Calu3 (cell line): ENCODE data around the gene MRGPRE. TPM values are rescaled to one million over a fixed set of nuclear protein-coding genes. Genes with fewer than 3 reads are reported as not detected.

ENCODE experiments used
- BruUV-seq: library from RNA; stranded (reverse); fragments of 400-500 nt; replicated peaks from 2 replicates; lab custom pipeline; 2021; lab: Mats Ljungman, UMichigan
- CTCF ChIA-PET: fragments of 300-600 bp; sonication (Branson Sonifier 250); formaldehyde crosslinking; loops from one replicate; lab custom pipeline; 2022; ENCODE audit warnings: antibody characterized with exemption; lab: Charles Lee
- DNase-seq: peaks from one replicate; pipeline ENCODE4 v3.0.0; 2022
- H3K27ac Mint-ChIP-seq: one replicate; pipeline ENCODE4 v1.8.0; 2022; ENCODE audit warnings: mixed read lengths; ENCODE audit not compliant: unreplicated experiment
- H3K27me3 Mint-ChIP-seq: one replicate; pipeline ENCODE4 v1.8.0; 2022; ENCODE audit warnings: mixed read lengths; ENCODE audit not compliant: unreplicated experiment
- H3K36me3 Mint-ChIP-seq: one replicate; pipeline ENCODE4 v1.8.0; 2022; ENCODE audit warnings: mild to moderate bottlenecking, moderate library complexity, mixed read lengths; ENCODE audit not compliant: insufficient read depth, unreplicated experiment
- H3K4me1 Mint-ChIP-seq: one replicate; pipeline ENCODE4 v1.8.0; 2022; ENCODE audit warnings: mild to moderate bottlenecking, low read depth, mixed read lengths; ENCODE audit not compliant: unreplicated experiment
- H3K4me3 Mint-ChIP-seq: one replicate; pipeline ENCODE4 v1.8.0; 2022; ENCODE audit warnings: mild to moderate bottlenecking, low read depth, moderate library complexity, mixed read lengths; ENCODE audit not compliant: unreplicated experiment
- H3K9me3 Mint-ChIP-seq: one replicate; pipeline ENCODE4 v1.8.0; 2022; ENCODE audit warnings: low read depth, mixed read lengths; ENCODE audit not compliant: unreplicated experiment
- CTCF ChIP-seq: fragments of 200-600 bp; IDR thresholded peaks from one replicate; pipeline ENCODE4 v1.8.0; 2022; ENCODE audit warnings: antibody characterized with exemption; ENCODE audit not compliant: unreplicated experiment
- intact Hi-C: fragments of 100-400 bp; cut with micrococcal nuclease; formaldehyde crosslinking; loops from one replicate; pipeline ENCODE4 v1.10.0; 2022; ENCODE audit not compliant: unreplicated experiment
- total RNA-seq: library from RNA; stranded (reverse); gene quantifications from 2 replicates; pipeline ENCODE4 v1.2.3, GENCODE V29; 2022

The MRGPRE gene
- total RNA-seq, 1 experiment from 2014 or later, result not detected

- no peak for DNase-seq
- Mint-ChIP-seq H3K4me3 (no peak overlapping the region), H3K9me3 (no peaks in the 10 kb centered on the region), H3K4me1 (no peaks in the 10 kb centered on the region), H3K36me3 (no peaks in the 10 kb centered on the region), H3K27ac (no peak overlapping the region), H3K27me3 (peaks cover 88% of the 10 kb centered on the region)
- CTCF ChIA-PET, result no interaction called here
- TF ChIP-seq CTCF, result no peak
- intact Hi-C loops, result no loop called here
- BruUV-seq, result no TSS peak
Measured at GRCh38 chr11:3225826-3226750, 6.1 kb downstream of the MRGPRE start.

- no peak for DNase-seq
- CTCF ChIA-PET, result no interaction called here
- Mint-ChIP-seq H3K27ac (no peak overlapping the region), H3K27me3 (peaks cover 88% of the 10 kb centered on the region), H3K36me3 (no peaks in the 10 kb centered on the region), H3K4me1 (no peaks in the 10 kb centered on the region), H3K4me3 (no peak overlapping the region), H3K9me3 (no peaks in the 10 kb centered on the region)
- TF ChIP-seq CTCF, result no peak
- intact Hi-C loops, result no loop called here
- BruUV-seq, result no TSS peak
Measured at GRCh38 chr11:3225159-3225758, 7.0 kb downstream of the MRGPRE start.

- no TSS peak for BruUV-seq
- DNase-seq, result no peak
- Mint-ChIP-seq H3K27ac (no peak overlapping the region), H3K36me3 (no peaks in the 10 kb centered on the region), H3K4me1 (no peaks in the 10 kb centered on the region), H3K27me3 (peaks cover 93% of the 10 kb centered on the region), H3K4me3 (no peak overlapping the region), H3K9me3 (no peaks in the 10 kb centered on the region)
- intact Hi-C loops, result no loop called here
- TF ChIP-seq CTCF, result no peak
- CTCF ChIA-PET, result no interaction called here
Measured at GRCh38 chr11:3224401-3225057, 7.7 kb downstream of the MRGPRE start.

GRCh38 chr11:3223932-3224381 is 8.3 kb downstream of the MRGPRE start:
- no peaks in the 10 kb centered on the region for H3K36me3 Mint-ChIP-seq
- CTCF ChIA-PET, result no interaction called here
- H3K27me3 Mint-ChIP-seq, result peaks cover 99% of the 10 kb centered on the region
- no peaks in the 10 kb centered on the region for H3K4me1 Mint-ChIP-seq
- no peak for TF ChIP-seq CTCF
- DNase-seq, result no peak
- BruUV-seq, result no TSS peak
- intact Hi-C loops, result no loop called here
- no peak overlapping the region for H3K4me3 Mint-ChIP-seq
- H3K27ac Mint-ChIP-seq, result no peak overlapping the region
- no peaks in the 10 kb centered on the region for H3K9me3 Mint-ChIP-seq
